ENCODE measurements around the gene RPS6KA5. TPM values are rescaled to one million over a fixed set of nuclear protein-coding genes. Genes with fewer than 3 reads are reported as not detected.
"Not testable (repeated sequence)": the region's sequence is repeated elsewhere in the genome, so short reads cannot be mapped to it uniquely, and the experiment has no call there.

RPS6KA5 gene
- total RNA-seq, 2 experiments from 2014 or later: 28.0 to 29.8 TPM

DNA sequence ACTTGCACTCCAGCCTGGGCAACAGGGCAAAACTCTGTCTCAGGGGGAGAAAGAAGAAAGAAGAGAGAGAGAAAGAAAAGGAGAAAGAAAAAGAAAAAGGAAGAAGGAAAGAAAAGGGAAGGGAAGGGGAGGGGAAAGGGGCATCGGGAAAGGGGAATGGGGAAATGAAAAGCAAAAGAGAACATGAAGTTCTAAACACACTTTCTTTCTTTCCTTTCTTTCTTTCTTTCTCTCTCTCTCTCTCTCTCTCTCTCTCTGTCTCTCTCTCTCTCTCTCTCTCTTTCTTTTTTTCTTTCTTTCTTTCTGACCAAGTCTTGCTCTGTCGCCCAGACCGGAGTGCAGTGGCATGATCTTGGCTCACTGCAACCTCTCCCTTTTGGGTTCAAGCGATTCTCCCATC, 76.9 kb downstream of the RPS6KA5 start:
- no peak for ATAC-seq (ENCODE audit: poor library complexity)
- H3K27ac ChIP-seq (ENCODE audit: low read depth in 1 of 2, low read length in 2 of 2): no peak overlapping the region
- H3K27me3 Mint-ChIP-seq: no peaks in the 10 kb centered on the region
- peaks cover 13% of the 10 kb centered on the region for H3K4me1 Mint-ChIP-seq (ENCODE audit: low read depth)
- no peak overlapping the region for H3K4me3 Mint-ChIP-seq
- TF ChIP-seq, protein P1, sequence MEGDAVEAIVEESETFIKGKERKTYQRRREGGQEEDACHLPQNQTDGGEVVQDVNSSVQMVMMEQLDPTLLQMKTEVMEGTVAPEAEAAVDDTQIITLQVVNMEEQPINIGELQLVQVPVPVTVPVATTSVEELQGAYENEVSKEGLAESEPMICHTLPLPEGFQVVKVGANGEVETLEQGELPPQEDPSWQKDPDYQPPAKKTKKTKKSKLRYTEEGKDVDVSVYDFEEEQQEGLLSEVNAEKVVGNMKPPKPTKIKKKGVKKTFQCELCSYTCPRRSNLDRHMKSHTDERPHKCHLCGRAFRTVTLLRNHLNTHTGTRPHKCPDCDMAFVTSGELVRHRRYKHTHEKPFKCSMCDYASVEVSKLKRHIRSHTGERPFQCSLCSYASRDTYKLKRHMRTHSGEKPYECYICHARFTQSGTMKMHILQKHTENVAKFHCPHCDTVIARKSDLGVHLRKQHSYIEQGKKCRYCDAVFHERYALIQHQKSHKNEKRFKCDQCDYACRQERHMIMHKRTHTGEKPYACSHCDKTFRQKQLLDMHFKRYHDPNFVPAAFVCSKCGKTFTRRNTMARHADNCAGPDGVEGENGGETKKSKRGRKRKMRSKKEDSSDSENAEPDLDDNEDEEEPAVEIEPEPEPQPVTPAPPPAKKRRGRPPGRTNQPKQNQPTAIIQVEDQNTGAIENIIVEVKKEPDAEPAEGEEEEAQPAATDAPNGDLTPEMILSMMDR (IDR thresholded peaks at IDR 0.05): no peak
- POLR2A ChIA-PET: no interaction called here
- no peaks in the 10 kb centered on the region for H3K9me3 ChIP-seq (ENCODE audit: control insufficient read depth in 1 of 2, insufficient read depth in 1 of 2, low read length in 2 of 2)
- no peak overlapping the region for H3K27ac Mint-ChIP-seq
- no peaks in the 10 kb centered on the region for H3K4me1 ChIP-seq (ENCODE audit: insufficient read depth, low read length)
- H3K36me3 Mint-ChIP-seq (ENCODE audit: low read depth): peaks cover 31% of the 10 kb centered on the region
- H3K9me3 Mint-ChIP-seq: no peaks in the 10 kb centered on the region
- H3K27me3 ChIP-seq (ENCODE audit: control insufficient read depth in 1 of 2, insufficient read depth in 2 of 2, low read length in 2 of 2): no peaks in the 10 kb centered on the region
- no peaks in the 10 kb centered on the region for H3K36me3 ChIP-seq (ENCODE audit: insufficient read depth, low read length)
- intact Hi-C loops (cut with DNase I, micrococcal nuclease): no loop called here
- no peak for DNase-seq
- CTCF ChIA-PET: no interaction called here
- H3K4me3 ChIP-seq (ENCODE audit: low read length): no peak overlapping the region

DNA sequence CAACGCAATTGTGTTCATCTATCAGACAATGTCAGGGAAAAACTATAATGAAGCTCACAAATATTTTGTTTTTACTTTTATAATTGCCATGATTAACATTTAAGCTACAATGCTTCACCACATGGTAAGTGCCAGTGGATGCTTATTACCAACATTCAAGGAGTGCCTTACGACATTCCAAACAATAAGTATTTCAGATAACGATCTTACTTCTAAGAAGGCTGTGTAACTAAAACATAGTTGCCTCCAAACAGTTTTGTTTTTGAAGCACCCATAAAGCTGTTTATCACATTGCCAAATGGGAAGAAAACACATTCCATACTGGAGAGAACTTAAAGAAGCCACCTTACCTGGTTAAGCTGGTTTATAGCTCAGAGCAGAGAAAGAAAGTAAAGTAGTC, 78.8 kb downstream of the RPS6KA5 start:
- Mint-ChIP-seq H3K9me3 (no peaks in the 10 kb centered on the region), H3K27ac (no peak overlapping the region), H3K27me3 (no peaks in the 10 kb centered on the region), H3K4me1 (ENCODE audit: low read depth) (peaks cover 13% of the 10 kb centered on the region), H3K4me3 (no peak overlapping the region), H3K36me3 (ENCODE audit: low read depth) (peaks cover 35% of the 10 kb centered on the region)
- Histone ChIP-seq H3K9me3 (ENCODE audit: control insufficient read depth in 1 of 2, insufficient read depth in 1 of 2, low read length in 2 of 2) (no peaks in the 10 kb centered on the region), H3K36me3 (ENCODE audit: insufficient read depth, low read length) (peaks cover 10% of the 10 kb centered on the region), H3K4me1 (ENCODE audit: insufficient read depth, low read length) (no peaks in the 10 kb centered on the region), H3K27ac (ENCODE audit: low read depth in 1 of 2, low read length in 2 of 2) (no peak overlapping the region), H3K4me3 (ENCODE audit: low read length) (no peak overlapping the region), H3K27me3 (ENCODE audit: control insufficient read depth in 1 of 2, insufficient read depth in 2 of 2, low read length in 2 of 2) (no peaks in the 10 kb centered on the region)
- intact Hi-C loops (cut with DNase I, micrococcal nuclease): no loop called here
- DNase-seq (no peak), ATAC-seq (ENCODE audit: poor library complexity) (no peak)
- ChIA-PET POLR2A (no interaction called here), CTCF (no interaction called here)
- TF ChIP-seq, protein P1 (IDR thresholded peaks at IDR 0.05): no peak

GRCh38 chr14:90980636-90981035, 79.8 kb downstream of the RPS6KA5 start:
- POLR2A ChIA-PET; intact Hi-C loops (cut with DNase I, micrococcal nuclease); H3K27ac ChIP-seq (ENCODE audit: low read depth in 1 of 2, low read length in 2 of 2); H3K27me3 ChIP-seq (ENCODE audit: control insufficient read depth in 1 of 2, insufficient read depth in 2 of 2, low read length in 2 of 2); H3K4me3 ChIP-seq (ENCODE audit: low read length); DNase-seq; ATAC-seq (ENCODE audit: poor library complexity); H3K27ac Mint-ChIP-seq; H3K27me3 Mint-ChIP-seq; CTCF ChIA-PET; H3K4me1 ChIP-seq (ENCODE audit: insufficient read depth, low read length); H3K4me3 Mint-ChIP-seq; H3K9me3 Mint-ChIP-seq; H3K9me3 ChIP-seq (ENCODE audit: control insufficient read depth in 1 of 2, insufficient read depth in 1 of 2, low read length in 2 of 2): not testable (repeated sequence)
- H3K36me3 ChIP-seq (ENCODE audit: insufficient read depth, low read length): peaks cover 10% of the 10 kb centered on the region
- Mint-ChIP-seq H3K36me3 (ENCODE audit: low read depth) (peaks cover 42% of the 10 kb centered on the region), H3K4me1 (ENCODE audit: low read depth) (peaks cover 13% of the 10 kb centered on the region)

DNA sequence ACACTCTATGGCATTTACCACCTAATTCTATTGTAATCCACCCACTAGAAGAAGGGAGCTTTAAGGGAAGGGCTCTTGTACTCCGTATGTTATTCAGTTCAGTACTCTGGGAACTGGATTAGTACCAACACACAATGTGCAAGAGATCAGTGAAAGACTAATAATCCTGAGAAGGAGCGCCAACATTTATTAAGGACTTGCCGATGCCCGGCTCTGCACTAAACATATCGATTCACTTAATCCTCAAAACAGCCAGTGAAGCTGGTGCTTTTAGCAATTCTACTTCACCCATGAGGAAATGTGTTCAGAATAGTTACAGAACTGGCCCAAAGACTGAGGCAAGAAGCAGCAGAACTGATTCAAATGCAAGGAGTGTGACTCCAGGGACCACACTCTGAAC, 80.9 kb downstream of the RPS6KA5 start:
- Mint-ChIP-seq H3K4me3 (no peak overlapping the region), H3K27ac (no peak overlapping the region), H3K4me1 (ENCODE audit: low read depth) (peaks cover 13% of the 10 kb centered on the region), H3K36me3 (ENCODE audit: low read depth) (peaks cover 50% of the 10 kb centered on the region), H3K9me3 (no peaks in the 10 kb centered on the region), H3K27me3 (no peaks in the 10 kb centered on the region)
- H3K9me3 ChIP-seq (ENCODE audit: control insufficient read depth in 1 of 2, insufficient read depth in 1 of 2, low read length in 2 of 2): no peaks in the 10 kb centered on the region
- peaks cover 10% of the 10 kb centered on the region for H3K36me3 ChIP-seq (ENCODE audit: insufficient read depth, low read length)
- ChIA-PET POLR2A (no interaction called here), CTCF (no interaction called here)
- ATAC-seq (ENCODE audit: poor library complexity) (no peak), DNase-seq (no peak)
- H3K4me3 ChIP-seq (ENCODE audit: low read length): no peak overlapping the region
- H3K27me3 ChIP-seq (ENCODE audit: control insufficient read depth in 1 of 2, insufficient read depth in 2 of 2, low read length in 2 of 2): no peaks in the 10 kb centered on the region
- TF ChIP-seq, protein P1 (IDR thresholded peaks at IDR 0.05): no peak
- intact Hi-C loops (cut with DNase I, micrococcal nuclease): no loop called here
- no peak overlapping the region for H3K27ac ChIP-seq (ENCODE audit: low read depth in 1 of 2, low read length in 2 of 2)
- H3K4me1 ChIP-seq (ENCODE audit: insufficient read depth, low read length): no peaks in the 10 kb centered on the region
